Naive thymus-derived CD4-positive, alpha-beta T cell (primary cell): ENCODE results near the gene PURA. TPM values are rescaled to one million over a fixed set of nuclear protein-coding genes. Genes with fewer than 3 reads are reported as not detected.
A peak's percentile ranks its signal among the peaks of the same experiment; 100 is the strongest.

Source experiments
- ATAC-seq: fragments of 150-1000 bp; cut with Tn5 transposase; 2 replicates; pipeline ENCODE4 v1.10.0; 2021; ENCODE audit warnings: mild to moderate bottlenecking, moderate library complexity
- CTCF ChIA-PET: fragments of 350-600 bp; sonication (Branson Sonifier 250); formaldehyde crosslinking; loops from one replicate; lab custom pipeline; 2021; ENCODE audit warnings: antibody characterized with exemption; lab: Charles Lee
- POLR2A ChIA-PET: fragments of 350-600 bp; sonication (Branson Sonifier 250); formaldehyde crosslinking; loops from one replicate; lab custom pipeline; 2021; ENCODE audit warnings: antibody characterized with exemption, inconsistent platforms; lab: Charles Lee
- DNase-seq, 9 donors: peaks; one replicate each; pipeline versions ENCODE4 v3.0.0 to v3.0.0-alpha.2; 2020 to 2022; ENCODE audit warnings: mixed read lengths in 1 of 9
- H3K27ac ChIP-seq: one replicate; pipeline ENCODE4 v1.7.0; 2013; ENCODE audit warnings: mild to moderate bottlenecking, low read depth, low read length, moderate library complexity
- H3K27me3 ChIP-seq, 2 donors: one replicate each; pipeline ENCODE4 v1.7.0; 2013; ENCODE audit warnings: low read length in 2 of 2, mild to moderate bottlenecking in 2 of 2, moderate library complexity in 2 of 2; ENCODE audit not compliant: control insufficient read depth in 2 of 2, insufficient read depth in 2 of 2
- H3K36me3 ChIP-seq, 3 experiments: 1 replicate in 2 of 3; 2 replicates in 1 of 3; pipeline ENCODE4 v1.7.0; 2013; ENCODE audit warnings: low read length in 3 of 3, mild to moderate bottlenecking in 3 of 3, moderate library complexity in 1 of 3; ENCODE audit not compliant: insufficient read depth in 3 of 3, control insufficient read depth in 2 of 3
- H3K4me1 ChIP-seq, 2 donors: one replicate each; pipeline ENCODE4 v1.7.0; 2013; ENCODE audit warnings: low read length in 2 of 2, mild to moderate bottlenecking in 2 of 2, moderate library complexity in 1 of 2; ENCODE audit not compliant: control insufficient read depth in 2 of 2, insufficient read depth in 2 of 2
- H3K4me3 ChIP-seq: 2 replicates; pipeline ENCODE4 v1.7.0; 2013; ENCODE audit warnings: mild to moderate bottlenecking, low read length
- H3K9me3 ChIP-seq, 3 experiments: 1 replicate in 2 of 3; 2 replicates in 1 of 3; pipeline ENCODE4 v1.7.0; 2013; ENCODE audit warnings: low read length in 3 of 3; ENCODE audit not compliant: control insufficient read depth in 2 of 3
- H3K27ac Mint-ChIP-seq, 9 donors: one replicate each; pipeline ENCODE4 v1.8.0; 2020 to 2022; ENCODE audit warnings: mixed read lengths in 9 of 9, mild to moderate bottlenecking in 8 of 9, moderate library complexity in 5 of 9, inconsistent platforms in 2 of 9
- H3K27me3 Mint-ChIP-seq, 5 donors: one replicate each; pipeline ENCODE4 v1.8.0; 2021 to 2022; ENCODE audit warnings: mixed read lengths in 5 of 5, mild to moderate bottlenecking in 1 of 5
- H3K36me3 Mint-ChIP-seq, 5 donors: one replicate each; pipeline ENCODE4 v1.8.0; 2020 to 2022; ENCODE audit warnings: mixed read lengths in 5 of 5, mild to moderate bottlenecking in 3 of 5, inconsistent platforms in 1 of 5
- H3K4me1 Mint-ChIP-seq, 7 donors: one replicate each; pipeline ENCODE4 v1.8.0; 2020 to 2022; ENCODE audit warnings: mixed read lengths in 7 of 7, mild to moderate bottlenecking in 3 of 7, inconsistent platforms in 1 of 7
- H3K4me3 Mint-ChIP-seq, 10 donors: one replicate each; pipeline ENCODE4 v1.8.0; 2020 to 2022; ENCODE audit warnings: mild to moderate bottlenecking in 10 of 10, mixed read lengths in 10 of 10, moderate library complexity in 6 of 10, inconsistent platforms in 2 of 10
- H3K9me3 Mint-ChIP-seq, 11 donors: one replicate each; pipeline ENCODE4 v1.8.0; 2020 to 2022; ENCODE audit warnings: mixed read lengths in 11 of 11, mild to moderate bottlenecking in 4 of 11, inconsistent platforms in 1 of 11, moderate library complexity in 1 of 11
- intact Hi-C, 2 donors: fragments of 100-400 bp; cut with micrococcal nuclease; formaldehyde crosslinking; loops; one replicate each; pipeline ENCODE4 v1.15.1; 2023
- polyA plus RNA-seq, 2 donors: library from polyadenylated mRNA; unstranded; fragments of 300-500 nt; fragmentation: Illumina TruSeq; gene quantifications; one replicate each; pipeline ENCODE4 v1.2.3, GENCODE V29; 2021
- total RNA-seq, 6 experiments: library from RNA in 5 of 6; stranded (reverse) in 5 of 6; gene quantifications; 1 replicate in 5 of 6; 2 replicates in 1 of 6; pipeline ENCODE4 v1.2.3 and lab custom pipeline; 2021 to 2026

The PURA gene
- total and polyA plus RNA-seq, 7 experiments from 2014 or later: 3.1 to 33.5 (median 12.2) TPM

- ChIA-PET CTCF (interaction anchor here (0.5 kb wide), 1 partner anchor 303 kb away, joined by 5 read pairs; no protein-coding TSS in a partner anchor), POLR2A (no interaction called here)
- DNase-seq (no peak), ATAC-seq (no peak)
- Histone ChIP-seq H3K27me3 (no peaks in the 10 kb centered on the region), H3K4me1 (no peaks in the 10 kb centered on the region), H3K9me3 (no peaks in the 10 kb centered on the region), H3K36me3 (no peaks in the 10 kb centered on the region), H3K27ac (no peak overlapping the region), H3K4me3 (no peak overlapping the region)
- Mint-ChIP-seq H3K4me3 (no peak overlapping the region), H3K36me3 (peaks cover 0 to 3% (median 0%) of the 10 kb centered on the region in 5 donors), H3K9me3 (no peaks in the 10 kb centered on the region), H3K4me1 (peaks cover 0 to 4% (median 2%) of the 10 kb centered on the region in 7 donors), H3K27me3 (peaks cover 0 to 60% (median 3%) of the 10 kb centered on the region in 5 donors), H3K27ac (no peak overlapping the region)
- intact Hi-C loops: loop anchor here (2.0 to 10.0 kb wide), 3 partner anchors 18 to 1766 kb away; partner anchors contain the start of genes CDC25C (in 1 of the 2), FAM53C (in 1 of the 2) and TAF7 (in 1 of the 2)
Observed at GRCh38 chr5:140101179-140101578, 12.7 kb upstream of the PURA start.

GRCh38 chr5:140103154-140103553 is 10.8 kb upstream of the PURA start:
- peaks cover 0 to 3% (median 0%) of the 10 kb centered on the region in 11 donors for H3K9me3 Mint-ChIP-seq
- peaks cover 9 to 16% (median 15%) of the 10 kb centered on the region in 7 donors for H3K4me1 Mint-ChIP-seq
- no peak overlapping the region for H3K27ac Mint-ChIP-seq
- H3K4me3 Mint-ChIP-seq: no peak overlapping the region
- H3K27ac ChIP-seq: no peak overlapping the region
- H3K36me3 Mint-ChIP-seq: peaks cover 0 to 3% (median 0%) of the 10 kb centered on the region in 5 donors
- no peaks in the 10 kb centered on the region for H3K36me3 ChIP-seq
- CTCF ChIA-PET: interaction anchor here (0.7 kb wide), 1 partner anchor 188 kb away, joined by 3 read pairs; no protein-coding TSS in a partner anchor
- POLR2A ChIA-PET: interaction anchor here (0.7 to 6.9 kb wide), 2 partner anchors 13 to 71 kb away, joined by 3 to 60 read pairs; partner anchors contain the start of gene PURA
- peaks cover 0 to 58% (median 3%) of the 10 kb centered on the region in 5 donors for H3K27me3 Mint-ChIP-seq
- no peaks in the 10 kb centered on the region for H3K27me3 ChIP-seq
- ATAC-seq (no peak), DNase-seq (no peak)
- H3K9me3 ChIP-seq: no peaks in the 10 kb centered on the region
- peaks cover 8 to 9% of the 10 kb centered on the region in 2 donors for H3K4me1 ChIP-seq
- intact Hi-C loops: loop anchor here in 1 of 2 donors (10.0 kb wide), 2 partner anchors 1222 to 1768 kb away; partner anchors contain the start of genes CDC25C, FAM53C and TAF7
- H3K4me3 ChIP-seq: no peak overlapping the region

- DNase-seq (no peak), ATAC-seq (no peak)
- CTCF ChIA-PET: interaction anchor here (0.7 to 0.9 kb wide), 2 partner anchors 40 to 187 kb away, joined by 3 read pairs; no protein-coding TSS in a partner anchor
- Histone ChIP-seq H3K36me3 (no peaks in the 10 kb centered on the region), H3K9me3 (no peaks in the 10 kb centered on the region), H3K4me3 (no peak overlapping the region), H3K27me3 (no peaks in the 10 kb centered on the region), H3K4me1 (peaks cover 13 to 14% of the 10 kb centered on the region in 2 donors), H3K27ac (no peak overlapping the region)
- peaks cover 0 to 4% (median 0%) of the 10 kb centered on the region in 11 donors for H3K9me3 Mint-ChIP-seq
- POLR2A ChIA-PET: interaction anchor here (6.9 kb wide), 1 partner anchor 12 kb away, joined by 60 read pairs; the partner anchor contains the start of gene PURA
- H3K27ac Mint-ChIP-seq: no peak overlapping the region
- no peak overlapping the region for H3K4me3 Mint-ChIP-seq
- H3K36me3 Mint-ChIP-seq: peaks cover 0 to 3% (median 0%) of the 10 kb centered on the region in 5 donors
- intact Hi-C loops: loop anchor here in 1 of 2 donors (10.0 kb wide), 2 partner anchors 1221 to 1769 kb away; partner anchors contain the start of genes CDC25C, FAM53C and TAF7
- H3K4me1 Mint-ChIP-seq: peaks cover 16 to 25% (median 23%) of the 10 kb centered on the region in 7 donors
- H3K27me3 Mint-ChIP-seq: peaks cover 0 to 67% (median 4%) of the 10 kb centered on the region in 5 donors
Observed at GRCh38 chr5:140104100-140104499, 9.8 kb upstream of the PURA start.

- POLR2A ChIA-PET: interaction anchor here (0.9 to 6.9 kb wide), 7 partner anchors 10 to 812 kb away, joined by 3 to 60 read pairs (median 7); partner anchors contain the start of genes CYSTM1, MATR3 and PURA
Observed at GRCh38 chr5:140106101-140106500, 7.8 kb upstream of the PURA start.

GRCh38 chr5:140106805-140107311 is 7.1 kb upstream of the PURA start:
- H3K9me3 Mint-ChIP-seq: peaks cover 0 to 4% (median 0%) of the 10 kb centered on the region in 11 donors
- H3K36me3 Mint-ChIP-seq: peaks cover 0 to 3% (median 0%) of the 10 kb centered on the region in 5 donors
- peak overlapping the region; percentile 93 to 99 (median 97) for H3K4me3 Mint-ChIP-seq
- DNase-seq (no peak), ATAC-seq (no peak)
- H3K4me1 Mint-ChIP-seq: peaks cover 26 to 52% (median 40%) of the 10 kb centered on the region in 7 donors
- POLR2A ChIA-PET: interaction anchor here (0.6 to 6.9 kb wide), 14 partner anchors 9 to 813 kb away, joined by 3 to 60 read pairs (median 6); partner anchors contain the start of genes CYSTM1, IK, MATR3 and NDUFA2
- Histone ChIP-seq H3K27ac (peak overlapping the region; percentile 91), H3K36me3 (no peaks in the 10 kb centered on the region), H3K9me3 (no peaks in the 10 kb centered on the region), H3K4me3 (peak overlapping the region; percentile 80), H3K4me1 (peaks cover 16 to 29% of the 10 kb centered on the region in 2 donors), H3K27me3 (peaks cover 0 to 7% of the 10 kb centered on the region in 2 donors)
- H3K27ac Mint-ChIP-seq: peak overlapping the region; percentile 96 to 99 (median 99)
- intact Hi-C loops: loop anchor here (1.0 to 10.0 kb wide), 22 partner anchors 8 to 1772 kb away; partner anchors contain the start of genes ANKHD1 (in 2 of the 2), MATR3 (in 2 of the 2), PFDN1 (in 2 of the 2) and APBB3 (in 1 of the 2)
- CTCF ChIA-PET: interaction anchor here (0.6 to 1.5 kb wide), 4 partner anchors 9 to 540 kb away, joined by 3 to 6 read pairs (median 3); no protein-coding TSS in a partner anchor
- peaks cover 0 to 74% (median 4%) of the 10 kb centered on the region in 5 donors for H3K27me3 Mint-ChIP-seq

More at GRCh38 chr5:140106101-140106500, 7.8 kb upstream of the PURA start:
- no peak for ATAC-seq
- H3K27me3 Mint-ChIP-seq: peaks cover 0 to 69% (median 4%) of the 10 kb centered on the region in 5 donors
- Histone ChIP-seq H3K27ac (peak overlapping the region; percentile 91), H3K36me3 (no peaks in the 10 kb centered on the region), H3K27me3 (peaks cover 0 to 7% of the 10 kb centered on the region in 2 donors), H3K9me3 (no peaks in the 10 kb centered on the region), H3K4me1 (peaks cover 16 to 23% of the 10 kb centered on the region in 2 donors), H3K4me3 (no peak overlapping the region)
- peaks cover 0 to 3% (median 0%) of the 10 kb centered on the region in 5 donors for H3K36me3 Mint-ChIP-seq
- H3K27ac Mint-ChIP-seq: peak overlapping the region; percentile 64 to 99 (median 99)
- H3K4me3 Mint-ChIP-seq: peak overlapping the region in 9 of 10 donors; percentile 13 to 99 (median 97)
- intact Hi-C loops: loop anchor here (2.0 to 10.0 kb wide), 15 partner anchors 33 to 1771 kb away; partner anchors contain the start of genes MATR3 (in 2 of the 2), PFDN1 (in 2 of the 2), APBB3 (in 1 of the 2) and CDC25C (in 1 of the 2)
- H3K4me1 Mint-ChIP-seq: peaks cover 24 to 45% (median 34%) of the 10 kb centered on the region in 7 donors
- no peak for DNase-seq
- CTCF ChIA-PET: interaction anchor here (0.8 to 1.7 kb wide), 5 partner anchors 10 to 38 kb away, joined by 3 to 6 read pairs (median 4); no protein-coding TSS in a partner anchor
- peaks cover 0 to 4% (median 0%) of the 10 kb centered on the region in 11 donors for H3K9me3 Mint-ChIP-seq
